ENCODE results near the gene LILRA5. TPM values are rescaled to one million over a fixed set of nuclear protein-coding genes. Genes with fewer than 3 reads are reported as not detected.
A peak's percentile ranks its signal among the peaks of the same experiment; 100 is the strongest.
"Not testable (repeated sequence)": the region's sequence is repeated elsewhere in the genome, so short reads cannot be mapped to it uniquely, and the experiment has no call there.

Gene LILRA5
- total RNA-seq, 1 donor from 2014 or later, result 1.4 TPM

DNA sequence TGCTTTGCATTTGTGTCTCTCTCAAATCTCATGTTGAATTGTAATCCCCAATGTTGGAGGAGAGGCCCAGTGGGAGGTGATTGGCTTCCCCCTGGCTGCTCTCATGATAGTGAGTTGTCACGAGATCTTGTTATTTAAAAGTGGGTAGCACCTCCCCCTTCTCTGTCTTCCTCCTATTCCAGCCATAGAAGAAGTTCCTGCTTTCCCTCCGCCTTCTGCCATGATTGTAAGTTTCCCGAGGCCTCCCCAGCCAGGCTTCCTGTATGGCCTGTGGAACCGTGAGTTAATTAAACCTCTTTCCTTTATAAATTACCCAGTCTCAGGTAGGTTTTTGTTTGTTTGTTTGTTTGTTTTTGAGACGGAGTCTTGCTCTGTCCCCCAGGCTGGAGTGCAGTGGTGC is 22.2 kb upstream of the LILRA5 start:
- DNase-seq (ENCODE audit: low spot score) (no peak), ATAC-seq (no peak)

DNA sequence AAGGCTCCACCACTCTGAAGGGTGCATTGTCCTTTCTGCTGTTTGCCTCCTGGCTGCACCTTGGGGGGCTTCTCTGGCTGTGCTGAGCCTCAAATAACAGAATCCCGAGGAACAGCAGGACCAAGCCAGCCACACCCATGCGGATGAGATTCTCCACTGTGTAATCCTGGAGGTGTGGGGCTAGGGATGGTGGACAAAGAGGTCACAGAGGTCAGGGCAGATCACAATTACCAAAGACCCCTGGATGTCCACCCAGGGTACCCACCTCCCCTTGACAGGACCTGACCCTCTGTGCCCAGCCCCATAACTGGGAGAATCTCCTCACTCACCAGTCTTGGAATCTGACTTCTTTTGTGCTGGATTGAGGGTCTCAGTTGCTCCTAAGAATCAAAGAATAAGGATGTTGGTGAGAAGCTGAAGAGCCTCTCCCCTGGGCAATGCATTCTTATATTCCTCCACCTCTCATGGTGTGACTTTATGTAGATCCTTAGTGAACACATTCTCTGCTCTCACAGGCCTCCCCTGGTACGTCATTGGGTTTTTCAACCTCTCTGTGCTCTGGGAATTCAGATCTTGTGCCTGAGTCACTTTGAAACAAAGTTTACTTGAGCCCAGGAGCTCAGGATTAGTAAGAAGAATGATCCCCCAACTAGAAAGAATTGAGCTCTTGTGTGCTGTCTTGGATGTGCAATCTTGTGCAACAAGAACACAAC is 20.8 kb upstream of the LILRA5 start:
- ATAC-seq (no peak), DNase-seq (ENCODE audit: low spot score) (no peak)

DNA sequence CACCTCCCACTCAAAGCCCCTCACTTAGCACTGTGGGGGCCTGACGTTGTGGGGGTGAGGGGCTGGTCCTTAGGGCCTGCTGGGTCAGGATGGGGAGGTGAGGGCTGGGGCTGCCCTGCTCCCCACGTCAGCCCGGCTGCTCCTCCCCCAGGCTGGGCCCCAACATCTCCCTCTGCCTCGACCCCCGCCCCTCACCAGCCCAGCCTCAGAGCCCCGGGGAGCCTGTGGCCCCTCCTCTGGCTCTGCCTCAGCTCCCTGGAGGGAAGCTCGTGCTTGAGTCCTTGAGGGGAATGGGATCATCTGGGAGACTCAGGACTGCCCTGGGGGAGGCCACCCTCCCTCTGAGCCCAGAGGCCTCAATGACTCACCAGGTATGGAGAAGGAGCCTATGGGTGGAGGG is 19.2 kb upstream of the LILRA5 start:
- ATAC-seq, result no peak
- no peak for DNase-seq (ENCODE audit: low spot score)

- DNase-seq (ENCODE audit: low spot score) (no peak), ATAC-seq (no peak)
Observed at GRCh38 chr19:54331626-54332025, 18.7 kb upstream of the LILRA5 start.

- DNase-seq (ENCODE audit: low spot score) (no peak), ATAC-seq (no peak)
Observed at GRCh38 chr19:54329476-54330165, 16.7 kb upstream of the LILRA5 start.

DNA sequence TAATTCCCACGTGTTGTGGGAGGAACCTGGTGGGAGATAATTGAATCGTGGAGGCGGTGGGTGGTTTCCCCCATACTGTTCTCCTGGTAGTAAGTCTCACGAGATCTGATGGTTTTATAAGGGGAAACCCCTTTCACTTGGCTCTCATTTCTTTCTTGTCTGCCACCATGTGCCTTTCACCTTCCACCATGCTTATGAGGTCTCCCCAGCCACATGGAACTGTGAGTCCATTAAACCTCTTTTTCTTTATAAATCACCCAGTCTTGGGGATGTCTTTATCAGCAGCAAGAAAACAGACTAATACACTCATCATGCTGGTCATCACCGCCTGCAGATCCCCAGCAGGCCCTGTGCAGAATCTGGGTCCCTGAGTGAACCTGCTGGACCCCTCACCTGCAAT is 15.8 kb upstream of the LILRA5 start:
- DNase-seq (ENCODE audit: low spot score); ATAC-seq: not testable (repeated sequence)

- ATAC-seq (no peak), DNase-seq (ENCODE audit: low spot score) (no peak)
Observed at GRCh38 chr19:54325631-54326030, 12.7 kb upstream of the LILRA5 start.

GRCh38 chr19:54325194-54325621 is 12.2 kb upstream of the LILRA5 start:
- ATAC-seq (peak; percentile 82), DNase-seq (ENCODE audit: low spot score) (no peak)

GRCh38 chr19:54324071-54324470 is 11.1 kb upstream of the LILRA5 start:
- no peak for DNase-seq (ENCODE audit: low spot score)
- ATAC-seq, result no peak

DNA sequence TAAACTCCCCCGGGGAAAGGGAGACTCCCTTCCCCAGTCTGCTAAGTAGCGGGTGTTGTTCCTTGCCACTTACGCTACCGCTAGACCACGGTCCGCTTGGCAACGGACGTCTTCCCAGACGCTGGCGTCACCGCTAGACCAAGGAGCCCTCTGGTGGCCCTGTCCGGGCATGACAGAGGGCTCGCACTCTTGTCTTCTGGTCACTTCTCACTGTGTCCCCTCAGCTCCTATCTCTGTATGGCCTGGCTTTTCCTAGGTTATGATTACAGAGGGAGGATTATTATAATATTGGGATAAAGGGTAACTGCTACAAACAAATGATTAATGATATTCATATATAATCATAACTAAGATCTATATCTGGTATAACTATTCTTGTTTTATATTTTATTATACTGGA is 10.0 kb upstream of the LILRA5 start:
- not testable (repeated sequence) for DNase-seq (ENCODE audit: low spot score); ATAC-seq

DNA sequence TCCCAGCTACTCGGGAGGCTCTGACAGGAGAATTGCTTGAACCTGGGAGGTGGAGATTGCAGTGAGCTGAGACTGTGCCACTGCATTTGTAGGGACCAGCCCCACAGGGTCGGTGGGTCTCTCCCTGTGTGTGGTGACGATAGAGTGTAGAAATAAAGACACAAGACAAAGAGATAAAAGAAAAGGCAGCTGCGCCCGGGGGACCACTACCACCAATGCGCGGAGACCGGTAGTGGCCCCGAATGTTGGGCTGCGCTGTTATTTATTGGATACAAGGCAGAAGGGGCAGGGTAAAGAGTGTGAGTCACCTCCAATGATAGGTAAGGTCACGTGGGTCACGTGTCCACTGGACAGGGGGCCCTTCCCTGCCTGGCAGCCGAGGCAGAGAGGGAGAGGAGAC is 9.3 kb upstream of the LILRA5 start:
- DNase-seq (ENCODE audit: low spot score); ATAC-seq: not testable (repeated sequence)

- DNase-seq (ENCODE audit: low spot score), result no peak
- ATAC-seq, result no peak
Observed at GRCh38 chr19:54319892-54320670, 7.1 kb upstream of the LILRA5 start.

DNA sequence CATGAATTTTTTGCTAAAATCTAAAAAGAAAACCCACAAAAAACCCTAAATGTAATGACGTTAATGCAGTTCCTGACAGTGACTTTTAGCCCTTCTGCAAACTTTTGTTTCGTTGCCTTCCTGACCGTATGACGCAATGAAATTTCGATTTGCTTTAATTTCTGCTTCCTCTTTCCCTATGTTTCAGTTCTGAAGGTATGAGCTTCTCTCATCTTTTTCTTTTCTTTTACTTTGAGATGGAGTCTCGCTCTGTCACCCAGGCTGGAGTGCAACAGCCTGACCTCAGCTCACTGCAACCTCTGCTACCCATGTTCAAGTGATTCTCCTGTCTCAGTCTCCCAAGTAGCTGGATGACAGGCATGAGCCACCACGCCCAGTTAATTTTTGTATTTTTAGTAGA is 6.1 kb upstream of the LILRA5 start:
- no peak for ATAC-seq
- DNase-seq (ENCODE audit: low spot score), result no peak

- no peak for DNase-seq (ENCODE audit: low spot score)
- no peak for ATAC-seq
Observed at GRCh38 chr19:54317965-54318240, 4.9 kb upstream of the LILRA5 start.

GRCh38 chr19:54317108-54317964 is 4.4 kb upstream of the LILRA5 start:
- peak; percentile 22 for ATAC-seq
- DNase-seq (ENCODE audit: low spot score), result no peak

- ATAC-seq, result peak; percentile 34
- peak; percentile 51 for DNase-seq (ENCODE audit: low spot score)
Observed at GRCh38 chr19:54316746-54317107, 3.8 kb upstream of the LILRA5 start.

GRCh38 chr19:54315956-54316355 is 3.0 kb upstream of the LILRA5 start:
- DNase-seq (ENCODE audit: low spot score) (peak; percentile 41), ATAC-seq (no peak)

DNA sequence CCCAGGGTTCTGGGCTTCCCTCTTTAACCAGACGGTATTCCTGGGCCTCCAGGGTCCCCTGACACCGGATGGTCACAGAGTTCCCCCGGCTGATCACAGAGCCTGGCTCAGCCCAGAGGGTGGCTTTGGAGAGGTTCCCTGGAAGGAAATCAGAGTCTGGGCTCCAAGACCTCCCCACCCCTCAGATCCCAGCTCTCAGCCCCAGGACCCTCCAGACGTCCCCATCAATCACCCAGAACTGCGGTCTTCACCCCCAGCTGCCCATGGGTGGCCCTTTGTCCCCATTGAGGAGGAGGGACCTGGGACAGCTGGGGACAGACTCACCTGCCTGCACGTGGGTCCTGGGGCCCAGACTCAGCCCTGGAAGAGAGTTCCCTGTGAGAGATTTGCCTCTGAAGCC is 955 bp downstream of the LILRA5 start:
- ATAC-seq, result no peak
- DNase-seq (ENCODE audit: low spot score), result no peak

GRCh38 chr19:54311486-54311885 is 1.5 kb downstream of the LILRA5 start:
- ATAC-seq (no peak), DNase-seq (ENCODE audit: low spot score) (peak; percentile 43)

- DNase-seq (ENCODE audit: low spot score) (peak; percentile 26), ATAC-seq (no peak)
Observed at GRCh38 chr19:54310543-54310942, 2.4 kb downstream of the LILRA5 start.

- ATAC-seq (no peak), DNase-seq (ENCODE audit: low spot score) (peak; percentile 42)
Observed at GRCh38 chr19:54309811-54310210, 3.2 kb downstream of the LILRA5 start.

All from left lobe of liver (tissue), 2 donors.